CD4-positive, alpha-beta T cell (primary cell): ENCODE results near the gene TMEM181. TPM values are rescaled to one million over a fixed set of nuclear protein-coding genes. Genes with fewer than 3 reads are reported as not detected.
"Not testable (repeated sequence)": the region's sequence is repeated elsewhere in the genome, so short reads cannot be mapped to it uniquely, and the experiment has no call there.

Source experiments
- ATAC-seq: fragments of 200-7000 bp; cut with Tn5 transposase; one replicate; pipeline ENCODE4 v1.10.0; 2022; ENCODE audit warnings: mild to moderate bottlenecking; ENCODE audit not compliant: poor library complexity
- CTCF ChIA-PET: fragments of 350-600 bp; sonication (Branson Sonifier 250); formaldehyde crosslinking; loops from one replicate; lab custom pipeline; 2021; ENCODE audit warnings: antibody characterized with exemption, inconsistent platforms; lab: Charles Lee
- POLR2A ChIA-PET: fragments of 350-600 bp; sonication (Branson Sonifier 250); formaldehyde crosslinking; loops from one replicate; lab custom pipeline; 2021; ENCODE audit warnings: antibody characterized with exemption, inconsistent platforms; lab: Charles Lee
- DNase-seq, 14 experiments: peaks; one replicate each; pipeline ENCODE4 v3.0.0-alpha.2; 2013 to 2020; ENCODE audit warnings: mixed read lengths in 2 of 14
- H3K27ac ChIP-seq, 2 donors: one replicate each; pipeline versions ENCODE4 v1.5.1 to v1.7.0; 2013; ENCODE audit warnings: low read length in 2 of 2, low read depth in 1 of 2, mild to moderate bottlenecking in 1 of 2
- H3K27me3 ChIP-seq, 2 experiments: 1 replicate in 1 of 2; 2 replicates in 1 of 2; pipeline versions ENCODE4 v1.6.1 to v1.7.0; 2013; ENCODE audit warnings: low read length in 2 of 2, control low read depth in 1 of 2, mild to moderate bottlenecking in 1 of 2, moderate library complexity in 1 of 2; ENCODE audit not compliant: insufficient read depth in 2 of 2, control insufficient read depth in 1 of 2
- H3K36me3 ChIP-seq: one replicate; pipeline ENCODE4 v1.6.1; 2013; ENCODE audit warnings: low read length, control low read depth; ENCODE audit not compliant: insufficient read depth
- H3K4me1 ChIP-seq: one replicate; pipeline ENCODE4 v1.6.1; 2013; ENCODE audit warnings: low read length, control low read depth; ENCODE audit not compliant: insufficient read depth
- H3K4me3 ChIP-seq: one replicate; pipeline ENCODE4 v1.5.1; 2013; ENCODE audit warnings: mild to moderate bottlenecking, low read length, moderate library complexity
- H3K9me3 ChIP-seq, 2 experiments: 1 replicate in 1 of 2; 2 replicates in 1 of 2; pipeline versions ENCODE4 v1.6.1 to v1.7.0; 2013; ENCODE audit warnings: low read length in 2 of 2, mild to moderate bottlenecking in 2 of 2, control low read depth in 1 of 2, moderate library complexity in 1 of 2; ENCODE audit not compliant: control insufficient read depth in 1 of 2, insufficient read depth in 1 of 2
- H3K27ac Mint-ChIP-seq: one replicate; pipeline ENCODE4 v1.8.0; 2020; ENCODE audit warnings: mixed read lengths
- H3K27me3 Mint-ChIP-seq: one replicate; pipeline ENCODE4 v1.8.0; 2021; ENCODE audit warnings: mixed read lengths
- H3K36me3 Mint-ChIP-seq: one replicate; pipeline ENCODE4 v1.8.0; 2021; ENCODE audit warnings: low read depth, mixed read lengths
- H3K4me1 Mint-ChIP-seq: one replicate; pipeline ENCODE4 v1.8.0; 2021; ENCODE audit warnings: low read depth, mixed read lengths
- H3K4me3 Mint-ChIP-seq: one replicate; pipeline ENCODE4 v1.8.0; 2020; ENCODE audit warnings: mild to moderate bottlenecking, mixed read lengths
- H3K9me3 Mint-ChIP-seq: one replicate; pipeline ENCODE4 v1.8.0; 2020; ENCODE audit warnings: mixed read lengths
- CTCF ChIP-seq: fragments of 200-600 bp; IDR thresholded peaks from one replicate; pipeline ENCODE4 v1.8.0; 2022; ENCODE audit warnings: antibody characterized with exemption, mild to moderate bottlenecking
- intact Hi-C, 2 experiments: fragments of 100-400 bp; cut with DNase I in 1 of 2; cut with micrococcal nuclease in 1 of 2; formaldehyde crosslinking; loops; one replicate each; pipeline versions ENCODE4 v1.15.1 to v1.9.0; 2023 to 2025; cut with DNase I, micrococcal nuclease
- total RNA-seq, 174 experiments: library from RNA in 2 of 174; stranded (reverse) in 2 of 174; gene quantifications; one replicate each; pipeline ENCODE4 v1.2.3 and lab custom pipeline; 2021 to 2026

TMEM181 gene
- total RNA-seq, 2 experiments from 2014 or later = 10.2 to 10.9 TPM

DNA sequence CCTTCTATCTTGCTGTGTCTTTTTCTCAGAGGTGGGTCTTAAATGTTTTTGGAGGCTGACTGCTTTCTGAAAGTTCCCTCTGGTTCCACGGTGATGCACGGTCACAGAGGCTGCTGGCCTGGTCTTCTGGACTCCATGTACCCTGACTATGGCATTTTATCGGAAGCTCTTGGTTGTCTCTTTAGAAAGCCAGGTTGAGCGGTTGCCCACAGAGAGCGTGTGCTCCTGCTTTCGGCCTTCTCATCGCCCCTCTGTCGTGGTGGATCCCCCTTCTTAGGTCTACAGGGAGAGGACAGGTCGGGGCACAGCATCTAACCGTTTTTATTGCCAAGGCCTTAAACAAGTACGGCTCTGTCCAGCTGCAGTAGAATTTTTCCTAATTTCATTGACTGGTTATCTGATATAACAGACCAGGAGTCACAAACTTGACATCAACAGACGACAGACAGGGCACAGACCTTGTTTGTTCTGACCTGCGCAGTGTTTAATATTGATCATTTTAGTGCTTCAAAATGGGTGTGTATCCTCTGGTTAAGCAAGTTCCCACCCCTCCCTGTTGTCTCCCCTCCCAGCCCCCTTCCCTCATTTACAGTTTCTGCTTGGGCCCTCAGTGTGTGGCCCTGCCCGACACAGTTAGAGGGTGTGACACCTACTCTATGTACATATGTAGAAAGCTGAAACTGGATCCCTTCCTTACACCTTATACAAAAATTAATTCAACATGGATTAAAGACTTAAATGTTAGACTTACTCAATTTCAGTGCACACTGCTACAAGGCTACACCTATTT, 114.6 kb downstream of the TMEM181 start:
- ATAC-seq = no peak
- H3K4me3 Mint-ChIP-seq = no peak overlapping the region
- POLR2A ChIA-PET = no interaction called here

DNA sequence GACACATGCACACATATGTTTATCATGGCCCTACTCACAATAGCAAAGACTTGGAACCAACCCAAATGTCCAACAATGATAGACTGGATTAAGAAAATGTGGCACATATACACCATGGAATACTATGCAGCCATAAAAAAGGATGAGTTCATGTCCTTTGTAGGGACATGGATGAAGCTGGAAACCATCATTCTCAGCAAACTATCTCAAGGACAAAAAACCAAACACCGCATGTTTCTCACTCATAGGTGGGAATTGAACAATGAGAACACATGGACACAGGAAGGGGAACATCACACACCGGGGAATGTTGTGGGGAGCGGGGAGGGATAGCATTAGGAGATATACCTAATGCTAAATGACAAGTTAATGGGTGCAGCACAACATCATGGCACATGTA, 117.2 kb downstream of the TMEM181 start:
- ATAC-seq, H3K4me1 Mint-ChIP-seq, POLR2A ChIA-PET, H3K27me3 ChIP-seq, H3K27ac ChIP-seq, DNase-seq, H3K27me3 Mint-ChIP-seq, H3K4me3 Mint-ChIP-seq, H3K27ac Mint-ChIP-seq, intact Hi-C loops, H3K9me3 ChIP-seq, H3K9me3 Mint-ChIP-seq, H3K4me1 ChIP-seq, H3K4me3 ChIP-seq: not testable (repeated sequence)
- H3K36me3 ChIP-seq = peaks cover 11% of the 10 kb centered on the region
- CTCF ChIA-PET = interaction anchor here (1.3 kb wide), 1 partner anchor 14 kb away, joined by 7 read pairs; no protein-coding TSS in a partner anchor
- H3K36me3 Mint-ChIP-seq = peaks cover 72% of the 10 kb centered on the region

More for the DNA sequence above, 114.6 kb downstream of the TMEM181 start:
- H3K4me1 ChIP-seq = no peaks in the 10 kb centered on the region
- H3K27ac Mint-ChIP-seq = no peak overlapping the region
- peaks cover 8% of the 10 kb centered on the region for H3K36me3 ChIP-seq
- no peaks in the 10 kb centered on the region for H3K27me3 Mint-ChIP-seq
- no peak overlapping the region for H3K27ac ChIP-seq
- H3K4me3 ChIP-seq = no peak overlapping the region
- H3K9me3 ChIP-seq = no peaks in the 10 kb centered on the region
- intact Hi-C loops = no loop called here
- CTCF ChIA-PET = interaction anchor here (0.7 kb wide), 1 partner anchor 17 kb away, joined by 5 read pairs; no protein-coding TSS in a partner anchor
- no peak for TF ChIP-seq CTCF
- no peaks in the 10 kb centered on the region for H3K27me3 ChIP-seq
- H3K4me1 Mint-ChIP-seq = peaks cover 3% of the 10 kb centered on the region
- H3K9me3 Mint-ChIP-seq = no peaks in the 10 kb centered on the region
- DNase-seq = no peak
- peaks cover 64% of the 10 kb centered on the region for H3K36me3 Mint-ChIP-seq

- no peak for ATAC-seq
- no peak for DNase-seq
Measured at GRCh38 chr6:158677906-158678578, 118.2 kb downstream of the TMEM181 start.

More at GRCh38 chr6:158677906-158678578, 118.2 kb downstream of the TMEM181 start:
- no peak for TF ChIP-seq CTCF
- no peak overlapping the region for H3K27ac ChIP-seq
- intact Hi-C loops = no loop called here
- Mint-ChIP-seq H3K27ac (no peak overlapping the region), H3K4me3 (no peak overlapping the region), H3K36me3 (peaks cover 76% of the 10 kb centered on the region), H3K27me3 (no peaks in the 10 kb centered on the region), H3K4me1 (no peaks in the 10 kb centered on the region), H3K9me3 (no peaks in the 10 kb centered on the region)
- POLR2A ChIA-PET = no interaction called here
- no peaks in the 10 kb centered on the region for H3K27me3 ChIP-seq
- H3K4me1 ChIP-seq = no peaks in the 10 kb centered on the region
- CTCF ChIA-PET = interaction anchor here (1.3 kb wide), 1 partner anchor 13 kb away, joined by 7 read pairs; no protein-coding TSS in a partner anchor
- no peaks in the 10 kb centered on the region for H3K9me3 ChIP-seq
- H3K36me3 ChIP-seq = peaks cover 17% of the 10 kb centered on the region
- H3K4me3 ChIP-seq = no peak overlapping the region
